K562 (cell line): ENCODE data around the gene EIF2S1. TPM values are rescaled to one million over a fixed set of nuclear protein-coding genes. Genes with fewer than 3 reads are reported as not detected.

Experiments
- ATAC-seq: fragments of 200-7000 bp; cut with Tn5 transposase; 3 replicates; pipeline ENCODE4 v1.9.1; 2020; ENCODE audit warnings: moderate library complexity
- BruUV-seq: library from RNA; stranded (reverse); fragments of 400-500 nt; replicated peaks from 2 replicates; lab custom pipeline; 2021; lab: Mats Ljungman, UMichigan
- CTCF ChIA-PET: fragments of 300-600 bp; formaldehyde crosslinking; extraction: SDS; loops from one replicate; lab custom pipeline; 2021; ENCODE audit warnings: low intra/inter-chr PET ratio; lab: Yijun Ruan, JAX
- POLR2A ChIA-PET: fragments of 300-600, 350-650 bp; sonication (Branson Sonifier 250); formaldehyde crosslinking; extraction: SDS; loops from one replicate; lab custom pipeline; 2021; ENCODE audit warnings: antibody characterized with exemption, inconsistent platforms; lab: Yijun Ruan, JAX
- DNase-seq, 4 experiments: peaks; one replicate each; pipeline versions ENCODE4 v3.0.0 to v3.0.0-alpha.2; 2011 to 2018; ENCODE audit warnings: low spot score in 3 of 4, mixed read lengths in 3 of 4; ENCODE audit errors: extremely low read depth in 1 of 4
- FAIRE-seq: peaks from 2 replicates; lab custom pipeline; 2011; peaks lifted over from hg19 to GRCh38; lab: Jason Lieb, UNC
- H2AFZ ChIP-seq: 2 replicates; pipeline ENCODE4 v1.6.0; 2011; ENCODE audit warnings: low read depth, low read length, control low read depth, inconsistent platforms
- H3K27ac ChIP-seq: fragments of 200-600 bp; 3 replicates; pipeline ENCODE4 v1.8.0; 2011; ENCODE audit warnings: low read depth, mild to moderate bottlenecking, control low read depth, inconsistent platforms, low read length, moderate library complexity, mixed read lengths; ENCODE audit errors: extremely low read depth
- H3K27me3 ChIP-seq, 2 experiments: fragments of 300-600 bp in 1 of 2; 2 replicates in 1 of 2; 3 replicates in 1 of 2; pipeline versions ENCODE4 v1.6.0 to v1.8.0; 2011; ENCODE audit warnings: inconsistent platforms in 2 of 2, low read length in 2 of 2, mild to moderate bottlenecking in 1 of 2, mixed read lengths in 1 of 2, moderate library complexity in 1 of 2; ENCODE audit not compliant: control insufficient read depth in 2 of 2, insufficient read depth in 2 of 2
- H3K36me3 ChIP-seq: fragments of 300-600 bp; 3 replicates; pipeline ENCODE4 v1.8.0; 2011; ENCODE audit warnings: mild to moderate bottlenecking, low read length, inconsistent platforms; ENCODE audit not compliant: control insufficient read depth, insufficient read depth
- H3K4me1 ChIP-seq, 2 experiments: fragments of 200-600 bp in 1 of 2; replicated peaks in 1 of 2; 2 replicates in 1 of 2; 3 replicates in 1 of 2; pipeline versions ENCODE4 v1.5.1 to v1.8.0; 2011; ENCODE audit warnings: inconsistent platforms in 2 of 2, low read length in 2 of 2, mild to moderate bottlenecking in 1 of 2, mixed read lengths in 1 of 2, moderate library complexity in 1 of 2; ENCODE audit not compliant: control insufficient read depth in 2 of 2, insufficient read depth in 2 of 2
- H3K4me2 ChIP-seq: 2 replicates; pipeline ENCODE4 v1.6.1; 2011; ENCODE audit warnings: low read length, control low read depth, inconsistent platforms, mixed read lengths; ENCODE audit not compliant: insufficient read depth
- H3K4me3 ChIP-seq: fragments of 200-600 bp; sonication (generic), shearing (Covaris generic); 2 replicates; pipeline ENCODE4 v1.5.1; 2016; ENCODE audit warnings: control low read depth, inconsistent platforms
- H3K79me2 ChIP-seq: fragments of 200-600 bp; 3 replicates; pipeline ENCODE4 v1.8.0; 2011; ENCODE audit warnings: low read length, inconsistent platforms; ENCODE audit not compliant: control insufficient read depth, insufficient read depth
- H3K9ac ChIP-seq, 2 experiments: 2 replicates each; pipeline versions ENCODE4 v1.6.0 to v1.6.1; 2011; ENCODE audit warnings: low read depth in 2 of 2, low read length in 2 of 2, control low read depth in 1 of 2, inconsistent platforms in 1 of 2, mild to moderate bottlenecking in 1 of 2, mixed read lengths in 1 of 2; ENCODE audit not compliant: insufficient read depth in 1 of 2
- H3K9me1 ChIP-seq: one replicate; pipeline ENCODE4 v1.6.0; 2011; ENCODE audit warnings: inconsistent platforms, mild to moderate bottlenecking, low read length, moderate library complexity; ENCODE audit not compliant: control insufficient read depth, insufficient read depth
- H3K9me3 ChIP-seq: replicated peaks from 2 replicates; pipeline ENCODE4 v1.5.1; 2011; ENCODE audit warnings: low read depth, low read length, inconsistent platforms; ENCODE audit not compliant: control insufficient read depth, insufficient read depth
- H4K20me1 ChIP-seq: replicated peaks from 2 replicates; pipeline ENCODE4 v1.6.1; 2011; ENCODE audit warnings: low read length, inconsistent platforms, mixed read lengths; ENCODE audit not compliant: control insufficient read depth, insufficient read depth
- ARHGAP35 ChIP-seq: fragments of 450-650 bp; IDR thresholded peaks from 2 replicates; pipeline ENCODE4 v1.6.1; 2018; ENCODE audit not compliant: partially characterized antibody
- FUS ChIP-seq: fragments of 200-400 bp; formaldehyde crosslinking; optimal IDR thresholded peaks from 2 replicates; pipeline ENCODE3; 2017; ENCODE audit warnings: low read depth, low read length
- HOXB6 ChIP-seq: fragments of 250-450 bp; sonication (Bioruptor Pico); IDR thresholded peaks from 2 replicates; pipeline ENCODE4 v1.5.1; 2022; ENCODE audit warnings: mild to moderate bottlenecking, borderline replicate concordance
- MEF2A ChIP-seq: IDR thresholded peaks from 2 replicates; pipeline ENCODE4 v1.6.1; 2011; ENCODE audit warnings: low read depth, mild to moderate bottlenecking, low read length, moderate library complexity; ENCODE audit not compliant: control insufficient read depth
- PYGO2 ChIP-seq: fragments of 450-650 bp; IDR thresholded peaks from 2 replicates; pipeline ENCODE4 v1.6.1; 2016; ENCODE audit warnings: mild to moderate bottlenecking, missing genetic modification characterization, moderate library complexity, missing compliant biosample characterization
- SMARCB1 ChIP-seq: IDR thresholded peaks from 2 replicates; pipeline ENCODE4 v1.6.1; 2011; ENCODE audit warnings: improper control_type of control experiment, low read depth; ENCODE audit not compliant: insufficient read length
- SREBF2 ChIP-seq: sonication (generic); formaldehyde crosslinking; IDR thresholded peaks from 2 replicates; pipeline ENCODE4 v1.4.0; 2020; ENCODE audit warnings: mild to moderate bottlenecking, missing genetic modification reagents
- ZNF197 ChIP-seq: fragments of 200-800 bp; sonication (Bioruptor generic); IDR thresholded peaks from 2 replicates; pipeline ENCODE4 v1.6.1; 2016; ENCODE audit warnings: low read depth, missing genetic modification characterization, missing compliant biosample characterization
- ZNF699 ChIP-seq: fragments of 250-450 bp; sonication (Bioruptor Pico); IDR thresholded peaks from 2 replicates; pipeline ENCODE4 v1.8.0; 2021; ENCODE audit warnings: mild to moderate bottlenecking, moderate library complexity; ENCODE audit not compliant: insufficient replicate concordance
- ZNF79 ChIP-seq: fragments of 250-450 bp; sonication (Bioruptor Pico); IDR thresholded peaks from 2 replicates; pipeline ENCODE4 v1.4.0; 2020; ENCODE audit warnings: low read depth, mild to moderate bottlenecking, moderate library complexity
- WGBS: fragments of 100-300 bp; shearing (Covaris generic); methylation state at CpG from one replicate; pipeline ENCODE4 v1.1.6; 2016; ENCODE audit warnings: low coverage, mixed read lengths; ENCODE audit not compliant: insufficient coverage; ENCODE audit errors: missing lambda C conversion rate; 5-methylcytosine and 5-hydroxymethylcytosine counted together
- in situ Hi-C: fragments of 300-500 bp; cut with MboI; formaldehyde crosslinking; loops from 4 replicates; pipeline ENCODE4 v1.15.0; 2018; ENCODE audit warnings: inconsistent platforms, mixed read lengths
- intact Hi-C: fragments of 100-400 bp; cut with micrococcal nuclease; formaldehyde crosslinking; loops from 2 replicates; pipeline ENCODE4 v1.14.2; 2022
- polyA plus RNA-seq, 8 experiments: library from polyadenylated mRNA; depleted of rRNA in 4 of 8; stranded (reverse) in 5 of 8; unstranded in 3 of 8; fragments of >200 nt; fragmentation: Nextera tagmentation in 2 of 8; fragmentation: Illumina TruSeq in 1 of 8; extraction: Ambion mirVana in 2 of 8; extraction: Trizol in 1 of 8; gene quantifications; 2 replicates each; pipeline versions ENCODE4 v1.2.1 to v1.2.3, GENCODE V29; 2011 to 2014; ENCODE audit warnings: inconsistent platforms in 1 of 8, missing spikeins in 1 of 8
- total RNA-seq, 7 experiments: library from RNA; depleted of rRNA in 6 of 7; stranded (reverse); fragments of >200 nt in 6 of 7; fragmentation: Illumina TruSeq in 2 of 7; extraction: Trizol in 2 of 7; gene quantifications; 2 replicates each; pipeline versions ENCODE4 v1.2.1 to v1.2.3, GENCODE V29; 2011 to 2021; ENCODE audit warnings: low replicate concordance in 1 of 7
- TF ChIP-seq, protein P1 (sequence below): fragments of 450-650 bp; IDR thresholded peaks from 2 replicates; pipeline ENCODE4 v1.6.1; 2016; ENCODE audit warnings: missing biosample characterization, missing genetic modification characterization
- TF ChIP-seq, protein P2 (sequence below): fragments of 200-800 bp; sonication (Bioruptor generic); IDR thresholded peaks from 2 replicates; pipeline ENCODE4 v1.6.1; 2017; ENCODE audit warnings: missing genetic modification characterization, missing compliant biosample characterization
- TF ChIP-seq, protein P3 (sequence below): fragments of 250-450 bp; sonication (Bioruptor Pico); IDR thresholded peaks from 2 replicates; pipeline ENCODE4 v1.8.0; 2022; ENCODE audit warnings: moderate library complexity, mild to moderate bottlenecking, inconsistent platforms
- TF ChIP-seq, protein P4 (sequence below): fragments of 450-650 bp; IDR thresholded peaks from 2 replicates; pipeline ENCODE4 v1.6.1; 2017; ENCODE audit warnings: antibody characterized with exemption

Gene EIF2S1
- total and polyA plus RNA-seq, 9 of the 15 experiments (the other 6 are each of a cell fraction or from before 2014, with no cell fraction given): 216 to 1,018 (median 332) TPM

DNA sequence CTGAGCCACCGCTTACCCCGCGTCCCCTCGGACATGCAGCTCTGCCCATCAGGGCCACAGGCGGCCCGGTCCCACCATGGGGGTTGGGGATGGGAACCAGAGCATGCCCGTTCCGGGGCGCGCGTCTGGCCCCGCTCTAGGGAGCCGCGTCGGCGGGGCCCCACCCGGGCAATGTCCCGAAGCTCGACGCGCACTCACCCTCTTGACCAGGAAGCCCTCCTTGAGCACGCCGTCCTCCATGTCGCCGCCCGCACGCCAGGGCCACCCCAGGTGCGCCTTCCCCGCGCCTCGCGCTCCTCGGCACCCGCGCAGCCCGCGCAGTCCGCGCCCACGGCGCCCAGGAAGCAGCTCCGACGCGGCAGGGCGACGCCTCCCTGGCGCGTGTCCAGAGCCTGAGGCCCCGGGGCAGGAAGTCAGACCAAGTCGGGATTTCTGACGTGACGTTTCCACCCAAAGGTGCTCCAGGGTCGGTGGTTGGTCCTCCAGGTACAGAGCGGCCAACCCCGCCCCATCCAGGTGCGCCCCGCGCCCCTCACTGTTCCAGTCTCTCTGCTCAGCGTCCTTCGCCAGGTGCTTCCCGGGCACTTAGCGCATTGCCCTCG, 51.8 kb downstream of the EIF2S1 start, which contains the start of gene PLEK2:
Gene PLEK2, minus strand, starts transcription at position 346 of the 602 bp plus-strand sequence. Its CDS starts 106 bp downstream, at position 240.
- Histone ChIP-seq H3K4me2 (no peak within 1 kb of the TSS), H4K20me1 (no peaks in the 10 kb centered on the region), H3K79me2 (no peaks in the 10 kb centered on the region), H3K27ac (no peak within 1 kb of the TSS), H3K4me1 (peaks cover 20 to 44% of the 10 kb centered on the region in 2 experiments; a peak in 4 of 5 replicates), H3K4me3 (no peak within 1 kb of the TSS), H3K27me3 (no peaks in the 10 kb centered on the region), H3K9me1 (no peaks in the 10 kb centered on the region), H3K9me3 (no peaks in the 10 kb centered on the region), H2AFZ (no peak within 1 kb of the TSS), H3K9ac (no peak within 1 kb of the TSS), H3K36me3 (no peaks in the 10 kb centered on the region)
- ATAC-seq: no peak
- DNase-seq: no peak
- no peak for FAIRE-seq
- WGBS: 93% methylated on average over 12 of the region's 63 CpGs
- POLR2A ChIA-PET: interaction anchor here (0.6 kb wide), 2 partner anchors 54 to 218 kb away, joined by 3 read pairs; no protein-coding TSS in a partner anchor
- intact Hi-C loops (no loop called here), in situ Hi-C loops (no loop called here)
- CTCF ChIA-PET: no interaction called here
- BruUV-seq: no TSS peak
- TF ChIP-seq, protein P1, sequence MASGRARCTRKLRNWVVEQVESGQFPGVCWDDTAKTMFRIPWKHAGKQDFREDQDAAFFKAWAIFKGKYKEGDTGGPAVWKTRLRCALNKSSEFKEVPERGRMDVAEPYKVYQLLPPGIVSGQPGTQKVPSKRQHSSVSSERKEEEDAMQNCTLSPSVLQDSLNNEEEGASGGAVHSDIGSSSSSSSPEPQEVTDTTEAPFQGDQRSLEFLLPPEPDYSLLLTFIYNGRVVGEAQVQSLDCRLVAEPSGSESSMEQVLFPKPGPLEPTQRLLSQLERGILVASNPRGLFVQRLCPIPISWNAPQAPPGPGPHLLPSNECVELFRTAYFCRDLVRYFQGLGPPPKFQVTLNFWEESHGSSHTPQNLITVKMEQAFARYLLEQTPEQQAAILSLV (tag): no peak
- no peak for TF ChIP-seq PYGO2 (tag)
- TF ChIP-seq, protein P2, sequence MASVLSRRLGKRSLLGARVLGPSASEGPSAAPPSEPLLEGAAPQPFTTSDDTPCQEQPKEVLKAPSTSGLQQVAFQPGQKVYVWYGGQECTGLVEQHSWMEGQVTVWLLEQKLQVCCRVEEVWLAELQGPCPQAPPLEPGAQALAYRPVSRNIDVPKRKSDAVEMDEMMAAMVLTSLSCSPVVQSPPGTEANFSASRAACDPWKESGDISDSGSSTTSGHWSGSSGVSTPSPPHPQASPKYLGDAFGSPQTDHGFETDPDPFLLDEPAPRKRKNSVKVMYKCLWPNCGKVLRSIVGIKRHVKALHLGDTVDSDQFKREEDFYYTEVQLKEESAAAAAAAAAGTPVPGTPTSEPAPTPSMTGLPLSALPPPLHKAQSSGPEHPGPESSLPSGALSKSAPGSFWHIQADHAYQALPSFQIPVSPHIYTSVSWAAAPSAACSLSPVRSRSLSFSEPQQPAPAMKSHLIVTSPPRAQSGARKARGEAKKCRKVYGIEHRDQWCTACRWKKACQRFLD (CRISPR knock-in tag): no peak
- TF ChIP-seq, protein P3, sequence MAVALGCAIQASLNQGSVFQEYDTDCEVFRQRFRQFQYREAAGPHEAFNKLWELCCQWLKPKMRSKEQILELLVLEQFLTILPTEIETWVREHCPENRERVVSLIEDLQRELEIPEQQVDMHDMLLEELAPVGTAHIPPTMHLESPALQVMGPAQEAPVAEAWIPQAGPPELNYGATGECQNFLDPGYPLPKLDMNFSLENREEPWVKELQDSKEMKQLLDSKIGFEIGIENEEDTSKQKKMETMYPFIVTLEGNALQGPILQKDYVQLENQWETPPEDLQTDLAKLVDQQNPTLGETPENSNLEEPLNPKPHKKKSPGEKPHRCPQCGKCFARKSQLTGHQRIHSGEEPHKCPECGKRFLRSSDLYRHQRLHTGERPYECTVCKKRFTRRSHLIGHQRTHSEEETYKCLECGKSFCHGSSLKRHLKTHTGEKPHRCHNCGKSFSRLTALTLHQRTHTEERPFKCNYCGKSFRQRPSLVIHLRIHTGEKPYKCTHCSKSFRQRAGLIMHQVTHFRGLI (CRISPR knock-in tag): no peak
- TF ChIP-seq ZNF79: no peak
- TF ChIP-seq ARHGAP35: no peak
- TF ChIP-seq ZNF699 (CRISPR knock-in tag): no peak
- no peak for TF ChIP-seq FUS
- no peak for TF ChIP-seq MEF2A
- no peak for TF ChIP-seq SMARCB1
- TF ChIP-seq, protein P4, sequence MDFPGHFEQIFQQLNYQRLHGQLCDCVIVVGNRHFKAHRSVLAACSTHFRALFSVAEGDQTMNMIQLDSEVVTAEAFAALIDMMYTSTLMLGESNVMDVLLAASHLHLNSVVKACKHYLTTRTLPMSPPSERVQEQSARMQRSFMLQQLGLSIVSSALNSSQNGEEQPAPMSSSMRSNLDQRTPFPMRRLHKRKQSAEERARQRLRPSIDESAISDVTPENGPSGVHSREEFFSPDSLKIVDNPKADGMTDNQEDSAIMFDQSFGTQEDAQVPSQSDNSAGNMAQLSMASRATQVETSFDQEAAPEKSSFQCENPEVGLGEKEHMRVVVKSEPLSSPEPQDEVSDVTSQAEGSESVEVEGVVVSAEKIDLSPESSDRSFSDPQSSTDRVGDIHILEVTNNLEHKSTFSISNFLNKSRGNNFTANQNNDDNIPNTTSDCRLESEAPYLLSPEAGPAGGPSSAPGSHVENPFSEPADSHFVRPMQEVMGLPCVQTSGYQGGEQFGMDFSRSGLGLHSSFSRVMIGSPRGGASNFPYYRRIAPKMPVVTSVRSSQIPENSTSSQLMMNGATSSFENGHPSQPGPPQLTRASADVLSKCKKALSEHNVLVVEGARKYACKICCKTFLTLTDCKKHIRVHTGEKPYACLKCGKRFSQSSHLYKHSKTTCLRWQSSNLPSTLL: no peak
- TF ChIP-seq SREBF2 (CRISPR knock-in tag): no peak
- TF ChIP-seq HOXB6 (CRISPR knock-in tag): no peak
- no peak for TF ChIP-seq ZNF197 (CRISPR knock-in tag)
